ENCODE data around the gene TOX3.

The TOX3 gene

GRCh38 chr16:52436339-52437276 lies 110.3 kb downstream of the TOX3 start:
- DNase-seq (ENCODE audit: low spot score) = no peak
- POLR2A ChIA-PET (ENCODE audit: low non-redundant PET) = no interaction called here
- no peak for TF ChIP-seq CTCF (conservative IDR thresholded peaks at IDR 0.05; ENCODE audit: low read depth)
- CTCF ChIA-PET = interaction anchor here (0.5 kb wide), 2 partner anchors 476 to 505 kb away, joined by 4 to 7 read pairs; no protein-coding TSS in a partner anchor
- no peak overlapping the region for H3K27ac ChIP-seq

DNA sequence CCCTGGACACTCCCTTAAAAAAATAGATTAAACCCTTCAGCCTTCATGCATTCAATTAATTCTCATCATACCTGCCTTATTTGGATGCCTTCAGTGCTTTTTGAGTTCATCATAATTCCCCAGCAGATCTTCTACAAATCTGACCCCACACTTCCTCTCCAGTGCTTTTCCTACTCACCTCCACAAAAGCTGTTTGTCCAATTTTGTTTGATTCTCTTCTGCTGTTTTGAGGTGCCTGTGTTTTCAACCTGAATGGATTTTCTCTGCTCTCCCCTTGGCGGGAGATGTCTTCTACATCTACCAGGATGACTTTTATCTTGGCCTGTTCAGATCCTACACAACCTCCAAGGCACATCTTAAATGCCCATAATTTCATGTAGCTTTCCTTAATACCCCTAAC lies 112.7 kb downstream of the TOX3 start:
- no peak for DNase-seq (ENCODE audit: low spot score)
- TF ChIP-seq CTCF (conservative IDR thresholded peaks at IDR 0.05; ENCODE audit: low read depth) = no peak
- ChIA-PET POLR2A (ENCODE audit: low non-redundant PET) (no interaction called here), CTCF (interaction anchor here (0.5 to 0.6 kb wide), 2 partner anchors 38 to 320 kb away, joined by 3 read pairs; no protein-coding TSS in a partner anchor)
- no peak overlapping the region for H3K27ac ChIP-seq

DNA sequence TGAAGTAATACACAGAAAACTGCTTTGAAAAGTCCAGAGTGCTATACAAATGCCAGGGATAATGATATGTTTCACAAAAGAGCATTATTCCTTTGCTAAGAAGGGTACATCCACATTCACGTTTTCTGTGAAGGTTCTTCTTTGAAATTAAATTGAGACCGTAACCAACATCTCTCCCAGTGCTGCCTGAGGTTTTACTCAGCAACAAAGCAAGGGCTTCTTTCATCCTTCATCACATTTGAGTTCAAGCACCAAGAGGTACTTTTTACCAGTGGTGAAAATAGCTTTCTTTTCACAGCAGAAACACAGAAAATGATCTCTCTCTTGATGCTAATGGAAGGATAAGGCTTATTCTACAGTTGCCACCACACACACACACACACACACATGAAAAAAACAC lies 113.3 kb downstream of the TOX3 start:
- POLR2A ChIA-PET (ENCODE audit: low non-redundant PET) = no interaction called here
- TF ChIP-seq CTCF (conservative IDR thresholded peaks at IDR 0.05; ENCODE audit: low read depth) = no peak
- no peak overlapping the region for H3K27ac ChIP-seq
- CTCF ChIA-PET = no interaction called here
- DNase-seq (ENCODE audit: low spot score) = no peak

DNA sequence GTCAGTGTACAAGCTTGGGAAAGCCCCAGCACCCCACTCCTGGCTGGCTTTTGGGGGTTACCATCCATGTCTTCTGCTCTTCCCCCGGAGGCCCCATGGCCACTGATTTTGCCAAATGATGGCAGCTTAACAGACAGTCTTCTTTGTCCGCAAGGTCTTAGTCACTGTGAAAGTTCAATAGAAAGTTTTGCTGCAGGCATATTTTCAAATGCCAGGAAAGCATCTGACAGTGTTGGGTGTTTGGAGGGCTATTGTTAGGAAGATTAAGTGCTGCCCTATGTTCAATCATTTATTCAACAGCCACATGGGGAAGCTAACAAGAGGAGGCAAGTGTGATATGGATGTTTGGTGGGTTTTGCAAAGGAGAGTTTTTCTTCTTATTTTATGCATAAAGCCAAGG lies 122.4 kb downstream of the TOX3 start:
- CTCF ChIA-PET = interaction anchor here (0.6 kb wide), 1 partner anchor 196 kb away, joined by 4 read pairs; no protein-coding TSS in a partner anchor
- POLR2A ChIA-PET (ENCODE audit: low non-redundant PET) = no interaction called here

GRCh38 chr16:52422307-52422706 lies 124.6 kb downstream of the TOX3 start:
- no peak for TF ChIP-seq CTCF (conservative IDR thresholded peaks at IDR 0.05; ENCODE audit: low read depth)
- POLR2A ChIA-PET (ENCODE audit: low non-redundant PET) = no interaction called here
- DNase-seq (ENCODE audit: low spot score) = no peak
- CTCF ChIA-PET = no interaction called here
- no peak overlapping the region for H3K27ac ChIP-seq

More for the DNA sequence above, 122.4 kb downstream of the TOX3 start:
- H3K27ac ChIP-seq = no peak overlapping the region
- DNase-seq (ENCODE audit: low spot score) = no peak
- no peak for TF ChIP-seq CTCF (conservative IDR thresholded peaks at IDR 0.05; ENCODE audit: low read depth)

DNA sequence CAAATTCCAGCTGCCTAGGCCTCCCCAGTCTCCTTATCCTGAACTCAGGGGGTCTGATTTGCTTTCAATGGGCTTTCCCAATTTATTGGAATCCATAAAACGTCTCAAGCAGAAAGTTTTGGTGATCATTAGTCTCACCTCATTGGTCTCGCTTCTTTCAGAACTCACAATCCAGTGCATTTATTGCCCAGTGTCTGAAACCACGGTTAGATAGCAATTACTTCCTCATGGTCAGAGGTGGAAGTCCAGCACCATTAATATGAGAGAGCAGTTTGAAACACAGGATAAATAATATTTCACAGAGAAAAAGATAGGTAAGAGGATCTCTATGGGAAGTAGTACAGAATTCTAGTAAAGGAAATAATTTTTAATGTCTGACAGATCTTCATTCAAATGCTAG lies 128.7 kb downstream of the TOX3 start:
- TF ChIP-seq CTCF (conservative IDR thresholded peaks at IDR 0.05; ENCODE audit: low read depth) = no peak
- ChIA-PET CTCF (no interaction called here), POLR2A (ENCODE audit: low non-redundant PET) (no interaction called here)
- no peak overlapping the region for H3K27ac ChIP-seq
- DNase-seq (ENCODE audit: low spot score) = no peak

Data from RWPE1 (cell line).